Fibroblast of lung (primary cell): ENCODE results near the gene RDH14. TPM values are rescaled to one million over a fixed set of nuclear protein-coding genes. Genes with fewer than 3 reads are reported as not detected.

Experiments
- DNase-seq, 2 donors: peaks; one replicate each; pipeline versions ENCODE4 v3.0.0 to v3.0.0-alpha.2; 2010; ENCODE audit warnings: low read depth in 2 of 2
- H2AFZ ChIP-seq: 2 replicates; pipeline ENCODE4 v1.5.1; 2012; ENCODE audit warnings: low read length, control low read depth, inconsistent platforms
- H3K27ac ChIP-seq: 2 replicates; pipeline ENCODE4 v1.5.1; 2011; ENCODE audit warnings: low read length, control low read depth; ENCODE audit not compliant: insufficient read depth
- H3K27me3 ChIP-seq: 2 replicates; pipeline ENCODE4 v1.5.1; 2011; ENCODE audit warnings: mild to moderate bottlenecking, low read length; ENCODE audit not compliant: control insufficient read depth, insufficient read depth
- H3K36me3 ChIP-seq: 2 replicates; pipeline ENCODE4 v1.5.1; 2011; ENCODE audit warnings: low read length; ENCODE audit not compliant: control insufficient read depth, insufficient read depth
- H3K4me1 ChIP-seq: 2 replicates; pipeline ENCODE4 v1.5.1; 2011; ENCODE audit warnings: low read length; ENCODE audit not compliant: control insufficient read depth, insufficient read depth; ENCODE audit errors: extremely low read depth
- H3K4me2 ChIP-seq: 2 replicates; pipeline ENCODE4 v1.5.1; 2011; ENCODE audit warnings: low read length, control low read depth; ENCODE audit not compliant: insufficient read depth; ENCODE audit errors: extremely low read depth
- H3K4me3 ChIP-seq, 4 experiments: fragments of 200-600 bp in 1 of 4; sonication (generic) in 1 of 4; replicated peaks in 1 of 4; 2 replicates each; pipeline ENCODE4 v1.5.1; 2011 to 2016; ENCODE audit warnings: low read length in 4 of 4, low read depth in 3 of 4, mild to moderate bottlenecking in 3 of 4, control low read depth in 2 of 4, inconsistent platforms in 1 of 4, mixed read lengths in 1 of 4; ENCODE audit not compliant: insufficient read depth in 1 of 4; ENCODE audit errors: control extremely low read depth in 1 of 4
- H3K79me2 ChIP-seq: 2 replicates; pipeline ENCODE4 v1.5.1; 2012; ENCODE audit warnings: mild to moderate bottlenecking, low read length, inconsistent platforms; ENCODE audit not compliant: control insufficient read depth, insufficient read depth
- H3K9ac ChIP-seq: 2 replicates; pipeline ENCODE4 v1.5.1; 2011; ENCODE audit warnings: mild to moderate bottlenecking, low read length, control low read depth; ENCODE audit not compliant: insufficient read depth
- H3K9me3 ChIP-seq: 2 replicates; pipeline ENCODE4 v1.5.1; 2012; ENCODE audit warnings: low read depth, low read length; ENCODE audit not compliant: control insufficient read depth, insufficient read depth
- H4K20me1 ChIP-seq: 2 replicates; pipeline ENCODE4 v1.5.1; 2011; ENCODE audit warnings: low read length; ENCODE audit not compliant: control insufficient read depth, insufficient read depth; ENCODE audit errors: extremely low read depth
- EZH2 ChIP-seq: IDR thresholded peaks from 2 replicates; pipeline ENCODE4 v1.5.1; 2012; ENCODE audit warnings: low read length, control low read depth, mild to moderate bottlenecking; ENCODE audit errors: missing control alignments
- polyA plus RNA-seq, 2 donors: library from polyadenylated mRNA; depleted of rRNA in 1 of 2; stranded (reverse) in 1 of 2; unstranded in 1 of 2; fragments of >200 nt; gene quantifications; 2 replicates each; pipeline ENCODE4 v1.2.1, GENCODE V29; 2011 to 2012; ENCODE audit warnings: missing spikeins in 1 of 2
- total RNA-seq: library from RNA; depleted of rRNA; stranded (reverse); fragments of >200 nt; gene quantifications from 2 replicates; pipeline ENCODE4 v1.2.1, GENCODE V29; 2014
- TF ChIP-seq, protein P1 (sequence below), 2 donors: IDR thresholded peaks in 1 of 2; conservative IDR thresholded peaks in 1 of 2; 1 replicate in 1 of 2; 2 replicates in 1 of 2; pipeline ENCODE4 v1.5.1; 2011 to 2012; ENCODE audit warnings: low read length in 2 of 2, control low read depth in 1 of 2, inconsistent platforms in 1 of 2, low read depth in 1 of 2, mild to moderate bottlenecking in 1 of 2

The RDH14 gene
- total and polyA plus RNA-seq, 2 donors (not counting 1 experiment from before 2014, with no cell fraction given) = 26.6 to 28.6 TPM

DNA sequence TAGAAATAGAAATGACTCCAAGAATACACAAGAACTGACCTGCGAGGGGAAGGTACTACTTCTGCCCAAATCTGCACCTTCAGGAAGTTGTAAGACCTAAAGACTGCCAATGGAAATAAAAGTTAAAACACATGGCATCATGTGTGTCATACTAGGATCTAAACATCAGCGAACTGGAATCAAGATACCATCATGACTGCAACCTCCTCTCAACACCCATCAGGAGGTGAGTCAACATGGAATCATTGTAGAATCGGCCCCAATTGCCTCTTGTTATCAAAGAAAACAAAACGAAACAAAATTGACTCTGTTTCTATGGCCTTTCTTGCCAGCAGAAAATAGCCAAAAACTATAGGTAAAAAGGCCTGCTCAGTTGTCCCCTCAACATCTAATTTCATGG is 15.1 kb downstream of the RDH14 start:
- Histone ChIP-seq H3K4me3 (no peak overlapping the region), H3K9me3 (no peaks in the 10 kb centered on the region), H3K4me2 (no peak overlapping the region), H4K20me1 (no peaks in the 10 kb centered on the region), H2AFZ (no peak overlapping the region), H3K27me3 (no peaks in the 10 kb centered on the region), H3K4me1 (no peaks in the 10 kb centered on the region), H3K36me3 (no peaks in the 10 kb centered on the region), H3K27ac (no peak overlapping the region), H3K79me2 (no peaks in the 10 kb centered on the region), H3K9ac (no peak overlapping the region)
- peak; percentile 22 to 73 for DNase-seq
- no peak for TF ChIP-seq EZH2
- TF ChIP-seq, protein P1, sequence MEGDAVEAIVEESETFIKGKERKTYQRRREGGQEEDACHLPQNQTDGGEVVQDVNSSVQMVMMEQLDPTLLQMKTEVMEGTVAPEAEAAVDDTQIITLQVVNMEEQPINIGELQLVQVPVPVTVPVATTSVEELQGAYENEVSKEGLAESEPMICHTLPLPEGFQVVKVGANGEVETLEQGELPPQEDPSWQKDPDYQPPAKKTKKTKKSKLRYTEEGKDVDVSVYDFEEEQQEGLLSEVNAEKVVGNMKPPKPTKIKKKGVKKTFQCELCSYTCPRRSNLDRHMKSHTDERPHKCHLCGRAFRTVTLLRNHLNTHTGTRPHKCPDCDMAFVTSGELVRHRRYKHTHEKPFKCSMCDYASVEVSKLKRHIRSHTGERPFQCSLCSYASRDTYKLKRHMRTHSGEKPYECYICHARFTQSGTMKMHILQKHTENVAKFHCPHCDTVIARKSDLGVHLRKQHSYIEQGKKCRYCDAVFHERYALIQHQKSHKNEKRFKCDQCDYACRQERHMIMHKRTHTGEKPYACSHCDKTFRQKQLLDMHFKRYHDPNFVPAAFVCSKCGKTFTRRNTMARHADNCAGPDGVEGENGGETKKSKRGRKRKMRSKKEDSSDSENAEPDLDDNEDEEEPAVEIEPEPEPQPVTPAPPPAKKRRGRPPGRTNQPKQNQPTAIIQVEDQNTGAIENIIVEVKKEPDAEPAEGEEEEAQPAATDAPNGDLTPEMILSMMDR (conservative IDR thresholded peaks at IDR 0.05 in 1 of 2, IDR thresholded peaks at IDR 0.05 in 1 of 2; ENCODE audit: low read depth in 1 of 2, low read length in 2 of 2) = no peak

DNA sequence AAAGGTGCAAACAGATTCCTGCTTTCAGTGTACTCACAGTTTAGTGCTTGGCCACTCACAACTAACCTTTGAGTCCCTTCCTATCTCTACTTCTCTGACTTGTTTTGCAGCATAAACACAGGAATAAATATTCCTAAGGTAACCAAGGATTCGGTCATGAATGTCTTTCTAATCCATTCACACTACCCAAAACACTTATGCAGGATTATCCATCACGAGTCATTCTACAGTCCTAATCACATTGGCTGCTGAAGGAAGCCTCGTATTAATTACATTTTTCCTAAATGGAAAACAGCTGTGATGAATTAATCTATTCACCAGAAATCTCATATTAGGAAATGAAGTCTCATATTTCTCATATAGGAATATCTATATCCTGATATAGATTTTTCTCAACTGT is 16.3 kb downstream of the RDH14 start:
- Histone ChIP-seq H3K79me2 (no peaks in the 10 kb centered on the region), H3K27me3 (no peaks in the 10 kb centered on the region), H3K4me2 (no peak overlapping the region), H3K9ac (no peak overlapping the region), H3K4me1 (no peaks in the 10 kb centered on the region), H3K27ac (no peak overlapping the region), H4K20me1 (no peaks in the 10 kb centered on the region), H3K9me3 (no peaks in the 10 kb centered on the region), H3K4me3 (no peak overlapping the region), H2AFZ (no peak overlapping the region), H3K36me3 (no peaks in the 10 kb centered on the region)
- no peak for TF ChIP-seq EZH2
- TF ChIP-seq, protein P1 (conservative IDR thresholded peaks at IDR 0.05 in 1 of 2, IDR thresholded peaks at IDR 0.05 in 1 of 2; ENCODE audit: low read depth in 1 of 2, low read length in 2 of 2) = no peak
- peak in 1 of 2 donors; percentile 23 for DNase-seq

DNA sequence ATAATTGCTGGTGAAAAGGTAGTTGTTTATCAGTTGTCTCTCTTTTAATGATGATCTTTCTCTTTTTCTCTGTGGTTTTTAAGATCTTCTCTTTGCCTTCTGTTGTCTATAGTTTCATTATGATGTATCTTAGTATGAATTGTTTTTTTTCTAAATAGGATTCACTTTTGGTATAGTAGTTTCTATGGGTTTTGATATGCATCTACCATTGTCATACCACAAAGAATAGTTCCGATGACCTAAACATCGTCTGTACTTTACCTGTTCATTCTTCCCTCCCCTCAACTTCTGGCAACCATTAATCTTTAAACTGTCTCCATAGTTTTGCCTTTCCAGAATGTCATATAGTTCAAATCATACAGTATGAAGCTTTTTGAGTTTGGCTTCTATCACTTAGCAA is 19.6 kb downstream of the RDH14 start:
- no peaks in the 10 kb centered on the region for H3K36me3 ChIP-seq
- no peak overlapping the region for H3K27ac ChIP-seq
- H3K4me1 ChIP-seq = no peaks in the 10 kb centered on the region
- no peaks in the 10 kb centered on the region for H3K27me3 ChIP-seq
- H2AFZ ChIP-seq = no peak overlapping the region
- no peak for TF ChIP-seq EZH2
- TF ChIP-seq, protein P1 (conservative IDR thresholded peaks at IDR 0.05 in 1 of 2, IDR thresholded peaks at IDR 0.05 in 1 of 2; ENCODE audit: low read depth in 1 of 2, low read length in 2 of 2) = no peak
- no peaks in the 10 kb centered on the region for H3K9me3 ChIP-seq
- no peaks in the 10 kb centered on the region for H4K20me1 ChIP-seq
- H3K4me3 ChIP-seq = no peak overlapping the region
- DNase-seq = no peak
- H3K9ac ChIP-seq = no peak overlapping the region
- no peak overlapping the region for H3K4me2 ChIP-seq
- H3K79me2 ChIP-seq = no peaks in the 10 kb centered on the region
